ENCODE data around the gene ZNF207. TPM values are rescaled to one million over a fixed set of nuclear protein-coding genes. Genes with fewer than 3 reads are reported as not detected.
A peak's percentile ranks its signal among the peaks of the same experiment; 100 is the strongest.

Gene ZNF207
- total and polyA plus RNA-seq, 9 of the 15 experiments (the other 6 are each of a cell fraction or from before 2014, with no cell fraction given) = 123 to 370 (median 250) TPM

DNA sequence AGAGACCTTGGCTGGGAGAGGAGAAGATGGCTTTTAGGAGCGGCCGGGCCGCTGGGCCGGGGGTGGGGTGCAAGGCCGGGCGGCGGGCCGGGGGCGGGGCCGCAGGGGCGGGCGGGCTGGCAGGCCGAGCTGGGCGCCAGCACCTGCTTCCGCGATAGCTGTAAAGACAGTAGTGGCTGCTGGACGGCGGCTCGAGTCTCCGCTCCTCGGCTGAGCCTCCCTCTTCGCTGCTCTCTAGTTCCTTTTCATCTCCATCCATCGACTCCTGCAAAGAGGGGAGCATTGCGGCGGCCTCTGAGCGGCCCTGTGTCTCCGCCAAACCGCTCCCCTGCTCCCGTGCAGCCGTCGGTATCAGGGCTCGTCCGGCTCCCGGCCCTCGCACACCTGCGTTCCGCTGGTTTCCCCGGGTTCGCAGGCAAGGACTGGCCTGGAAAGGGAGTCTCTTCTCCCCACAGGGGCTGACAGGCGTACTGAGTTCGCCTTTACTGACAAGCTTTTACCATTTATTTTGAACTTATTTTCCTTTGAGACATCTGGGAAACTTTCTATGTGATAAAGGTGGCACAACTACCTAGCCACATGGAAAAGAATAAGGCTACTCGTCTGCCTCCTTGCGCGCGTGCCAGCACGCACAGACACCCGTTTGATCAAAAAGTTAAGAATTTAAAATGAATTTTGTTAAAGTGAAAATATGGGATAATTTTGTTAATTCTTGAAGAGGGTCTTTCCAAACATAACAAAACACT, 7.9 kb upstream of the ZNF207 start, which contains the start of gene C17orf75 (continued):
- TF ChIP-seq ETV6 (IDR thresholded peaks at IDR 0.05; ENCODE audit: borderline replicate concordance in 1 of 2, low read depth in 2 of 2, low read length in 1 of 2) (peak in 1 of 2 experiments; percentile 53; a peak in 2 of 4 replicates), ETV6 (CRISPR knock-in tag; IDR thresholded peaks at IDR 0.05; ENCODE audit: borderline replicate concordance) (no peak), HDAC3 (IDR thresholded peaks at IDR 0.05; ENCODE audit: borderline replicate concordance, partially characterized antibody) (peak; percentile 72), NFRKB (IDR thresholded peaks at IDR 0.05; ENCODE audit: low read depth) (peak; percentile 83), BRD9 (IDR thresholded peaks at IDR 0.05; ENCODE audit: low read depth, partially characterized antibody) (no peak), ZNF197 (CRISPR knock-in tag; IDR thresholded peaks at IDR 0.05; ENCODE audit: low read depth) (0 out of 2 replicates have a peak, but pooled peaks have one; percentile 69), C11orf30 (IDR thresholded peaks at IDR 0.05; ENCODE audit: low read depth) (peak; percentile 93), NELFE (IDR thresholded peaks at IDR 0.05; ENCODE audit: insufficient read depth, insufficient read length) (no peak), SP2 (IDR thresholded peaks at IDR 0.05; ENCODE audit: extremely low read depth, low read depth, low read length, poor library complexity, severe bottlenecking) (no peak), IRF2 (CRISPR knock-in tag; IDR thresholded peaks at IDR 0.05) (no peak), ARID4B (CRISPR knock-in tag; IDR thresholded peaks at IDR 0.05) (no peak; the same call in 1 of the 2 replicates), ZNF77 (CRISPR knock-in tag; IDR thresholded peaks at IDR 0.05) (no peak), SPI1 (IDR thresholded peaks at IDR 0.05; ENCODE audit: borderline replicate concordance, low read depth, low read length) (no peak), RBM17 (IDR thresholded peaks at IDR 0.05; ENCODE audit: borderline replicate concordance, low read depth, low read length) (no peak), HMGXB4 (CRISPR knock-in tag; IDR thresholded peaks at IDR 0.05) (peak; percentile 89; the same call in 1 of the 2 replicates)
- TF ChIP-seq, protein P1, sequence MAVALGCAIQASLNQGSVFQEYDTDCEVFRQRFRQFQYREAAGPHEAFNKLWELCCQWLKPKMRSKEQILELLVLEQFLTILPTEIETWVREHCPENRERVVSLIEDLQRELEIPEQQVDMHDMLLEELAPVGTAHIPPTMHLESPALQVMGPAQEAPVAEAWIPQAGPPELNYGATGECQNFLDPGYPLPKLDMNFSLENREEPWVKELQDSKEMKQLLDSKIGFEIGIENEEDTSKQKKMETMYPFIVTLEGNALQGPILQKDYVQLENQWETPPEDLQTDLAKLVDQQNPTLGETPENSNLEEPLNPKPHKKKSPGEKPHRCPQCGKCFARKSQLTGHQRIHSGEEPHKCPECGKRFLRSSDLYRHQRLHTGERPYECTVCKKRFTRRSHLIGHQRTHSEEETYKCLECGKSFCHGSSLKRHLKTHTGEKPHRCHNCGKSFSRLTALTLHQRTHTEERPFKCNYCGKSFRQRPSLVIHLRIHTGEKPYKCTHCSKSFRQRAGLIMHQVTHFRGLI (CRISPR knock-in tag; IDR thresholded peaks at IDR 0.05) = no peak
- TF ChIP-seq, protein P2, sequence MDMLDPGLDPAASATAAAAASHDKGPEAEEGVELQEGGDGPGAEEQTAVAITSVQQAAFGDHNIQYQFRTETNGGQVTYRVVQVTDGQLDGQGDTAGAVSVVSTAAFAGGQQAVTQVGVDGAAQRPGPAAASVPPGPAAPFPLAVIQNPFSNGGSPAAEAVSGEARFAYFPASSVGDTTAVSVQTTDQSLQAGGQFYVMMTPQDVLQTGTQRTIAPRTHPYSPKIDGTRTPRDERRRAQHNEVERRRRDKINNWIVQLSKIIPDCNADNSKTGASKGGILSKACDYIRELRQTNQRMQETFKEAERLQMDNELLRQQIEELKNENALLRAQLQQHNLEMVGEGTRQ (CRISPR knock-in tag; IDR thresholded peaks at IDR 0.05) = peak; percentile 21; the same call in 1 of the 2 replicates
